B cell (primary cell): ENCODE results near the gene GAB3. TPM values are rescaled to one million over a fixed set of nuclear protein-coding genes. Genes with fewer than 3 reads are reported as not detected.

Experiments used
- ATAC-seq: fragments of 200-7000 bp; cut with Tn5 transposase; one replicate; pipeline ENCODE4 v1.10.0; 2021; ENCODE audit warnings: low read depth, mild to moderate bottlenecking, moderate number of reproducible peaks, moderate library complexity
- CTCF ChIA-PET: fragments of 350-600 bp; sonication (Branson Sonifier 250); formaldehyde crosslinking; loops from one replicate; lab custom pipeline; 2021; ENCODE audit warnings: antibody characterized with exemption, inconsistent platforms; lab: Charles Lee
- POLR2A ChIA-PET: fragments of 350-600 bp; sonication (Branson Sonifier 250); formaldehyde crosslinking; loops from one replicate; lab custom pipeline; 2021; ENCODE audit warnings: antibody characterized with exemption; lab: Charles Lee
- DNase-seq: peaks from one replicate; pipeline ENCODE4 v3.0.0; 2013
- H2AFZ ChIP-seq: 2 replicates; pipeline ENCODE4 v1.6.1; 2012; ENCODE audit warnings: mild to moderate bottlenecking, low read depth, low read length; ENCODE audit not compliant: insufficient read depth, poor library complexity, severe bottlenecking
- H3K27ac ChIP-seq, 2 donors: 1 replicate in 1 of 2; 2 replicates in 1 of 2; pipeline ENCODE4 v1.5.1; 2012 to 2013; ENCODE audit warnings: low read length in 2 of 2, mild to moderate bottlenecking in 2 of 2, moderate library complexity in 1 of 2
- H3K27me3 ChIP-seq, 4 experiments: fragments of 200-600 bp in 1 of 4; sonication (generic) in 1 of 4; replicated peaks in 1 of 4; 1 replicate in 2 of 4; 2 replicates in 2 of 4; pipeline versions ENCODE4 v1.6.1 to v1.7.0; 2013 to 2016; ENCODE audit warnings: low read length in 3 of 4, mild to moderate bottlenecking in 2 of 4, mixed read lengths in 1 of 4, moderate library complexity in 1 of 4; ENCODE audit not compliant: insufficient read depth in 4 of 4, control insufficient read depth in 3 of 4; ENCODE audit errors: control extremely low read depth in 1 of 4
- H3K36me3 ChIP-seq, 2 experiments: replicated peaks in 1 of 2; 1 replicate in 1 of 2; 2 replicates in 1 of 2; pipeline versions ENCODE4 v1.6.1 to v1.7.1; 2013; ENCODE audit warnings: low read length in 1 of 2; ENCODE audit not compliant: insufficient read depth in 2 of 2, control insufficient read depth in 1 of 2; ENCODE audit errors: control extremely low read depth in 1 of 2, extremely low read depth in 1 of 2
- H3K4me1 ChIP-seq, 2 donors: fragments of 200-600 bp in 1 of 2; sonication (generic) in 1 of 2; 1 replicate in 1 of 2; 2 replicates in 1 of 2; pipeline versions ENCODE4 v1.5.1 to v1.6.1; 2013 to 2017; ENCODE audit warnings: low read length in 2 of 2; ENCODE audit not compliant: control insufficient read depth in 2 of 2, insufficient read depth in 2 of 2
- H3K4me2 ChIP-seq: replicated peaks from 2 replicates; pipeline ENCODE3; 2012; ENCODE audit warnings: mild to moderate bottlenecking, low read depth, low read length; ENCODE audit not compliant: poor library complexity, severe bottlenecking
- H3K4me3 ChIP-seq, 5 experiments: fragments of 200-600 bp in 1 of 5; sonication (generic) in 1 of 5; 1 replicate in 3 of 5; 2 replicates in 2 of 5; pipeline versions ENCODE4 v1.5.1 to v1.7.0; 2011 to 2016; ENCODE audit warnings: low read length in 4 of 5, mild to moderate bottlenecking in 4 of 5, low read depth in 2 of 5, control low read depth in 1 of 5, moderate library complexity in 1 of 5; ENCODE audit not compliant: insufficient read depth in 1 of 5; ENCODE audit errors: control extremely low read depth in 1 of 5, extremely low read depth in 1 of 5
- H3K79me2 ChIP-seq: fragments of 200-600 bp; sonication (generic); one replicate; pipeline ENCODE4 v1.6.0; 2016; ENCODE audit warnings: low read length; ENCODE audit not compliant: control insufficient read depth, insufficient read depth
- H3K9ac ChIP-seq: fragments of 200-600 bp; sonication (generic); 2 replicates; pipeline ENCODE4 v1.6.1; 2017; ENCODE audit warnings: mild to moderate bottlenecking, low read length, moderate library complexity
- H3K9me3 ChIP-seq, 3 donors: one replicate each; pipeline versions ENCODE4 v1.6.1 to v1.7.1; 2013; ENCODE audit warnings: low read length in 2 of 3; ENCODE audit not compliant: control insufficient read depth in 2 of 3, insufficient read depth in 1 of 3; ENCODE audit errors: control extremely low read depth in 1 of 3
- H4K20me1 ChIP-seq: 2 replicates; pipeline ENCODE4 v1.6.0; 2012; ENCODE audit warnings: mild to moderate bottlenecking, low read length; ENCODE audit not compliant: insufficient read depth, control insufficient read depth, poor library complexity, severe bottlenecking
- H3K27ac Mint-ChIP-seq: one replicate; pipeline ENCODE4 v1.8.0; 2021; ENCODE audit warnings: mixed read lengths
- H3K27me3 Mint-ChIP-seq: one replicate; pipeline ENCODE4 v1.8.0; 2021; ENCODE audit warnings: mixed read lengths
- H3K4me1 Mint-ChIP-seq: one replicate; pipeline ENCODE4 v1.8.0; 2021; ENCODE audit warnings: mixed read lengths
- H3K4me3 Mint-ChIP-seq: one replicate; pipeline ENCODE4 v1.8.0; 2021; ENCODE audit warnings: mixed read lengths
- H3K9me3 Mint-ChIP-seq: one replicate; pipeline ENCODE4 v1.8.0; 2022; ENCODE audit warnings: mixed read lengths; ENCODE audit not compliant: insufficient read depth
- EZH2 ChIP-seq: IDR thresholded peaks from 2 replicates; pipeline ENCODE4 v1.6.1; 2012; ENCODE audit warnings: borderline replicate concordance, low read depth, mild to moderate bottlenecking, moderate library complexity, low read length; ENCODE audit not compliant: insufficient read depth, poor library complexity, severe bottlenecking
- WGBS: methylation state at CpG from one replicate; pipeline ENCODE4 v1.1.5; 2013; ENCODE audit warnings: missing lambda C conversion rate; ENCODE audit not compliant: insufficient coverage; 5-methylcytosine and 5-hydroxymethylcytosine counted together
- intact Hi-C: fragments of 100-400 bp; cut with micrococcal nuclease; formaldehyde crosslinking; loops from one replicate; pipeline ENCODE4 v1.10.0; 2022
- polyA plus RNA-seq: library from polyadenylated mRNA; depleted of rRNA; stranded (reverse); fragments of >200 nt; gene quantifications from 2 replicates; pipeline ENCODE4 v1.2.3, GENCODE V29; 2012
- total RNA-seq, 2 donors: library from RNA; stranded (reverse); fragments of 120-200 nt in 1 of 2; gene quantifications; 1 replicate in 1 of 2; 2 replicates in 1 of 2; pipeline versions ENCODE4 v1.2.3 to v1.2.4, GENCODE V29; 2013 to 2022
- TF ChIP-seq, protein P1 (sequence below): fragments of 200-600 bp; IDR thresholded peaks from one replicate; pipeline ENCODE4 v1.8.0; 2022; ENCODE audit warnings: antibody characterized with exemption, mild to moderate bottlenecking

Gene GAB3
- total and polyA plus RNA-seq, 2 donors (not counting 1 experiment from before 2014, with no cell fraction given) = 13.2 to 16.5 TPM

DNA sequence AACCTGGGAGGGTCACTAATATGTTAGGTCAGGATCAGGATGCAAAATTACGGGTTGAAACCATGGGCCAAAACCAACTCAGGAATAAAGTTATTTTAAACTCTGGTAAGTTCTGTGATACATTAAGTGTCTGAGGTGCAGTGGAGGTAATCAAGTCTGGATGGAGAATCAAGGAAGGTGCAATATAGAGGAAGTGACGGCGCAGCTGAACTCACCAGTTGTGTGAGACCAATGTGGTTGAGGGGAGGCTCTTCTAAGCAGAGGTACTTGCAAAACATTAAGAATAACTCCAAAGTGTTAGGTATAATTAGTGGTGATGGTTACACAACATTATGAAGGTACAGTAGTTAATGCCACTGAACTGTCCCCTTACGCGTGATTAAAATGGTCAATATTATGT, 19.7 kb downstream of the GAB3 start:
- Mint-ChIP-seq H3K4me3 (no peak overlapping the region), H3K27ac (no peak overlapping the region), H3K27me3 (no peaks in the 10 kb centered on the region), H3K4me1 (peaks cover 65% of the 10 kb centered on the region), H3K9me3 (no peaks in the 10 kb centered on the region)
- no peaks in the 10 kb centered on the region for H3K36me3 ChIP-seq
- DNase-seq (no peak), ATAC-seq (no peak)
- no peak overlapping the region for H2AFZ ChIP-seq
- intact Hi-C loops = no loop called here
- TF ChIP-seq EZH2 = no peak
- TF ChIP-seq, protein P1, sequence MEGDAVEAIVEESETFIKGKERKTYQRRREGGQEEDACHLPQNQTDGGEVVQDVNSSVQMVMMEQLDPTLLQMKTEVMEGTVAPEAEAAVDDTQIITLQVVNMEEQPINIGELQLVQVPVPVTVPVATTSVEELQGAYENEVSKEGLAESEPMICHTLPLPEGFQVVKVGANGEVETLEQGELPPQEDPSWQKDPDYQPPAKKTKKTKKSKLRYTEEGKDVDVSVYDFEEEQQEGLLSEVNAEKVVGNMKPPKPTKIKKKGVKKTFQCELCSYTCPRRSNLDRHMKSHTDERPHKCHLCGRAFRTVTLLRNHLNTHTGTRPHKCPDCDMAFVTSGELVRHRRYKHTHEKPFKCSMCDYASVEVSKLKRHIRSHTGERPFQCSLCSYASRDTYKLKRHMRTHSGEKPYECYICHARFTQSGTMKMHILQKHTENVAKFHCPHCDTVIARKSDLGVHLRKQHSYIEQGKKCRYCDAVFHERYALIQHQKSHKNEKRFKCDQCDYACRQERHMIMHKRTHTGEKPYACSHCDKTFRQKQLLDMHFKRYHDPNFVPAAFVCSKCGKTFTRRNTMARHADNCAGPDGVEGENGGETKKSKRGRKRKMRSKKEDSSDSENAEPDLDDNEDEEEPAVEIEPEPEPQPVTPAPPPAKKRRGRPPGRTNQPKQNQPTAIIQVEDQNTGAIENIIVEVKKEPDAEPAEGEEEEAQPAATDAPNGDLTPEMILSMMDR = no peak
- peaks cover 16% of the 10 kb centered on the region for H3K79me2 ChIP-seq
- no peaks in the 10 kb centered on the region for H3K9me3 ChIP-seq
- H3K27me3 ChIP-seq = no peaks in the 10 kb centered on the region
- 100% methylated on average over 1 of the region's 5 CpGs for WGBS
- no peaks in the 10 kb centered on the region for H4K20me1 ChIP-seq
- ChIA-PET POLR2A (no interaction called here), CTCF (interaction anchor here (1.8 kb wide), 1 partner anchor 18 kb away, joined by 8 read pairs; no protein-coding TSS in a partner anchor)
- no peak overlapping the region for H3K4me2 ChIP-seq
- peaks cover 20 to 36% of the 10 kb centered on the region in 2 donors for H3K4me1 ChIP-seq
- H3K27ac ChIP-seq = no peak overlapping the region
- H3K4me3 ChIP-seq = no peak overlapping the region
- no peak overlapping the region for H3K9ac ChIP-seq

DNA sequence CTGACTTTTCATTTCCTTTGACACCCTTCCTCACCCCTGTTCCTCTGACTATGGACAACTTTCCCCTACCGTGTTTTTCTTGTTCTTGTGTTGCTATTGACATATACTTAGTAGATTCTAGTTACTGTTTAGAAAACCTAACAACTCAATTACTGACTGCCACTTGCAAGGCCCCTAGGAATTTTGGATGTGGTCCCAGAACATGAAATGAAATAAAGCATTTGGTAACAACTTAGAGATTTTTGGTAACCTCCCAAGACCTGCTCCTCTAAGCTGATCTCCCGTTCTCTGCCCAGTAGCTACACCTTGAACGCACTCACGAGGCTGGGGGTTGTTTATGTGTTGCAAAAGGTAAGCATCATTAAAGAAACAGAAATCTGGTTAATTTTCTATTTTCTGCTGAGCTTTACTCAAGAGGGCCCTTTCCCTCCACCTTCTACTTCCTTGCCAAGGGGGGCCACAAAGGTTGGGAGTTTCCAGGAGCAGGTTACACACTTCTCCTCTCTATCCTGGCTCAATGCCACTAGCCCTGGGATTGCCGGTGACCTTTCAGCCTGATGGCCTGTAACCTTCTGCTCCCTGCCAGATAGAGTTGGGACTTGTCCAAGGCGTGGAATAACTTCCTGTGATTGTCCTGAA, 20.5 kb downstream of the GAB3 start:
- WGBS = no CpG with 5 or more reads among the region's 6 CpGs
- no peak for DNase-seq
- TF ChIP-seq, protein P1 = no peak
- TF ChIP-seq EZH2 = no peak
- Mint-ChIP-seq H3K27ac (no peak overlapping the region), H3K4me3 (no peak overlapping the region), H3K4me1 (peaks cover 69% of the 10 kb centered on the region), H3K9me3 (no peaks in the 10 kb centered on the region), H3K27me3 (no peaks in the 10 kb centered on the region)
- Histone ChIP-seq H3K27ac (no peak overlapping the region), H3K4me3 (no peak overlapping the region), H3K4me1 (peaks cover 15 to 35% of the 10 kb centered on the region in 2 donors), H2AFZ (no peak overlapping the region), H3K9ac (no peak overlapping the region), H3K9me3 (no peaks in the 10 kb centered on the region), H3K36me3 (no peaks in the 10 kb centered on the region), H3K27me3 (no peaks in the 10 kb centered on the region), H3K79me2 (peaks cover 15% of the 10 kb centered on the region), H4K20me1 (no peaks in the 10 kb centered on the region), H3K4me2 (no peak overlapping the region)
- POLR2A ChIA-PET = no interaction called here
- intact Hi-C loops = no loop called here
- CTCF ChIA-PET = interaction anchor here (1.1 kb wide), 1 partner anchor 20 kb away, joined by 3 read pairs; the partner anchor contains the start of gene GAB3
- no peak for ATAC-seq
